GM12878 (cell line): ENCODE measurements around the gene WDFY4. TPM values are rescaled to one million over a fixed set of nuclear protein-coding genes. Genes with fewer than 3 reads are reported as not detected.

Experiments used
- ATAC-seq: fragments of 200-7000 bp; cut with Tn5 transposase; 3 replicates; pipeline ENCODE4 v1.9.1; 2020; ENCODE audit warnings: mild to moderate bottlenecking, moderate library complexity
- BruUV-seq: library from RNA; stranded (reverse); fragments of 400-500 nt; replicated peaks from 2 replicates; lab custom pipeline; 2021; lab: Mats Ljungman, UMichigan
- CTCF ChIA-PET: fragments of 300-600 bp; sonication (Branson Sonifier 250); formaldehyde crosslinking; extraction: SDS; loops from one replicate; lab custom pipeline; 2021; ENCODE audit warnings: inconsistent platforms; lab: Yijun Ruan, JAX
- POLR2A ChIA-PET: fragments of 350-600 bp; formaldehyde crosslinking; extraction: SDS; loops from one replicate; lab custom pipeline; 2021; ENCODE audit warnings: inconsistent platforms; lab: Charles Lee
- RAD21 ChIA-PET: fragments of 300-600 bp; sonication (Branson Sonifier 250); formaldehyde crosslinking; loops from one replicate; lab custom pipeline; 2023; ENCODE audit warnings: antibody characterized with exemption; ENCODE audit not compliant: unreplicated experiment; lab: Charles Lee
- SMC1A ChIA-PET: fragments of 300-600 bp; sonication (Branson Sonifier 250); formaldehyde crosslinking; loops from one replicate; lab custom pipeline; 2023; ENCODE audit not compliant: unreplicated experiment, uncharacterized antibody; lab: Charles Lee
- DNase-seq: peaks from one replicate; pipeline ENCODE4 v3.0.0-alpha.2; 2011; ENCODE audit warnings: low read depth, low spot score
- FAIRE-seq: peaks from 3 replicates; lab custom pipeline; 2011; peaks lifted over from hg19 to GRCh38; lab: Jason Lieb, UNC
- H2AFZ ChIP-seq: 2 replicates; pipeline ENCODE4 v1.6.0; 2011; ENCODE audit warnings: low read depth, low read length, control low read depth; ENCODE audit not compliant: control insufficient read depth
- H3K27ac ChIP-seq: 2 replicates; pipeline ENCODE4 v1.5.1; 2011; ENCODE audit warnings: control low read depth; ENCODE audit not compliant: control insufficient read depth, insufficient read depth
- H3K27me3 ChIP-seq, 2 experiments: replicated peaks in 1 of 2; 2 replicates each; pipeline versions ENCODE4 v1.6.0 to v1.6.1; 2011; ENCODE audit warnings: low read length in 1 of 2; ENCODE audit not compliant: control insufficient read depth in 2 of 2, insufficient read depth in 2 of 2
- H3K36me3 ChIP-seq, 2 experiments: 2 replicates each; pipeline ENCODE4 v1.5.1; 2011; ENCODE audit warnings: low read length in 1 of 2; ENCODE audit not compliant: control insufficient read depth in 2 of 2, insufficient read depth in 2 of 2
- H3K4me1 ChIP-seq: 2 replicates; pipeline ENCODE4 v1.6.1; 2011; ENCODE audit warnings: mild to moderate bottlenecking, low read length, moderate library complexity, mixed read lengths; ENCODE audit not compliant: control insufficient read depth, insufficient read depth
- H3K4me2 ChIP-seq: 2 replicates; pipeline ENCODE4 v1.6.0; 2011; ENCODE audit warnings: control low read depth; ENCODE audit not compliant: control insufficient read depth, insufficient read depth
- H3K4me3 ChIP-seq: fragments of 200-600 bp; sonication (generic); 2 replicates; pipeline ENCODE4 v1.5.1; 2016
- H3K79me2 ChIP-seq: 2 replicates; pipeline ENCODE4 v1.6.0; 2011; ENCODE audit warnings: low read length; ENCODE audit not compliant: control insufficient read depth, insufficient read depth
- H3K9ac ChIP-seq: 2 replicates; pipeline ENCODE4 v1.8.0; 2011; ENCODE audit warnings: low read length, control low read depth, mixed read lengths; ENCODE audit not compliant: control insufficient read depth, insufficient read depth
- H3K9me3 ChIP-seq: replicated peaks from 3 replicates; pipeline ENCODE4 v1.5.1; 2011; ENCODE audit warnings: mild to moderate bottlenecking, low read length; ENCODE audit not compliant: control insufficient read depth, insufficient read depth
- H4K20me1 ChIP-seq: 2 replicates; pipeline ENCODE4 v1.6.0; 2011; ENCODE audit not compliant: control insufficient read depth, insufficient read depth
- NFYA ChIP-seq: IDR thresholded peaks from 2 replicates; pipeline ENCODE4 v1.6.1; 2011; ENCODE audit warnings: low read depth, mild to moderate bottlenecking, low read length, improper control_type of control experiment, borderline replicate concordance
- NR2C2 ChIP-seq: IDR thresholded peaks from 2 replicates; pipeline ENCODE4 v1.6.1; 2011; ENCODE audit warnings: borderline replicate concordance, low read depth; ENCODE audit not compliant: control insufficient read depth, insufficient read length
- RAD21 ChIP-seq: IDR thresholded peaks from 2 replicates; pipeline ENCODE4 v1.6.1; 2011; ENCODE audit warnings: mild to moderate bottlenecking, low read depth, low read length, moderate library complexity; ENCODE audit not compliant: insufficient read depth
- WGBS: methylation state at CpG from one replicate; pipeline ENCODE4 v1.1.6; 2016; ENCODE audit warnings: low lambda C conversion rate; ENCODE audit not compliant: insufficient replicate concordance, insufficient coverage; ENCODE audit errors: missing lambda C conversion rate; 5-methylcytosine and 5-hydroxymethylcytosine counted together
- in situ Hi-C: fragments of 300-500 bp; cut with MboI; formaldehyde crosslinking; loops from 9 replicates; pipeline ENCODE4 v1.14.3; 2018; ENCODE audit warnings: mixed read lengths
- intact Hi-C: fragments of 100-400 bp; cut with micrococcal nuclease; formaldehyde crosslinking; loops from one replicate; pipeline ENCODE4 v1.14.2; 2022; ENCODE audit not compliant: unreplicated experiment
- polyA plus RNA-seq, 11 experiments: library from polyadenylated mRNA; depleted of rRNA in 4 of 11; unstranded in 6 of 11; stranded (reverse) in 5 of 11; fragments of >200 nt; fragmentation: Nextera tagmentation in 4 of 11; fragmentation: Illumina TruSeq in 1 of 11; extraction: Ambion mirVana in 4 of 11; extraction: Trizol in 1 of 11; gene quantifications; 1 replicate in 1 of 11; 2 replicates in 10 of 11; pipeline versions ENCODE4 v1.2.1 to v1.2.3, GENCODE V29; 2011 to 2016; ENCODE audit warnings: inconsistent platforms in 2 of 11, missing spikeins in 2 of 11, low read depth in 1 of 11
- total RNA-seq, 4 experiments: library from RNA; depleted of rRNA in 3 of 4; stranded (reverse); fragments of >200 nt in 3 of 4; fragmentation: Illumina TruSeq in 1 of 4; extraction: Trizol in 1 of 4; gene quantifications; 2 replicates each; pipeline versions ENCODE4 v1.2.1 to v1.2.3, GENCODE V29; 2013 to 2021
- TF ChIP-seq, protein P1 (sequence below): fragments of 450-650 bp; IDR thresholded peaks from 2 replicates; pipeline ENCODE4 v1.6.1; 2016; ENCODE audit warnings: mild to moderate bottlenecking
- TF ChIP-seq, protein P2 (sequence below): IDR thresholded peaks from 2 replicates; pipeline ENCODE4 v1.6.1; 2012; ENCODE audit warnings: low read depth, low read length, improper control_type of control experiment

The WDFY4 gene
- total and polyA plus RNA-seq, 10 of the 15 experiments (the other 5 are each of a cell fraction or from before 2014, with no cell fraction given), result 13.5 to 132 (median 47.3) TPM

DNA sequence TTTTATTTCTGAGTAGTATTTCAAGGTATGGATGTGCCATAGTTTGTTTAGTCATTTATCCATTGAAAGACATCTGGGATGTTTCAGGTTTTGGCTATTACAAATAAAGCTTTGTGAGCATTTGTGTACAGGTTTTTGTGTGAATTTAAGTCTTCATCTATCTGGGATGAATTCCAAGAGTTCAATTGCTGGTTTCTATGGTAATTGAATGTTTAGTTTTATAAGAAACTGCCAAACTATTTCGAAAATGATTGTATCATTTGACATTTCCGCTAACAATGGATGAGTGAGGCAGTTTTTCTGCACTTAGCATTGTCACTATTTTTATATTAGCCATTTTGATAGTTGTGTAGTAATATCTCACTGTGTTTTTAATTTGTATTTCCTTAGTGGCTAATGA, 99.4 kb downstream of the WDFY4 start:
- H2AFZ ChIP-seq, result no peak overlapping the region
- no peaks in the 10 kb centered on the region for H3K79me2 ChIP-seq
- no peaks in the 10 kb centered on the region for H3K9me3 ChIP-seq
- WGBS, result 94% methylated on average over 2 of the region's 2 CpGs
- ATAC-seq (no peak), DNase-seq (no peak)
- no peak overlapping the region for H3K4me2 ChIP-seq
- H3K4me3 ChIP-seq, result no peak overlapping the region
- intact Hi-C loops, result no loop called here
- no TSS peak for BruUV-seq
- no peak overlapping the region for H3K9ac ChIP-seq
- in situ Hi-C loops, result no loop called here
- no peaks in the 10 kb centered on the region for H3K27me3 ChIP-seq
- SMC1A ChIA-PET, result interaction anchor here (1.0 to 1.1 kb wide), 2 partner anchors 83 to 84 kb away, joined by 3 to 4 read pairs; no protein-coding TSS in a partner anchor
- no peaks in the 10 kb centered on the region for H3K4me1 ChIP-seq
- H3K36me3 ChIP-seq, result peaks cover 12 to 23% of the 10 kb centered on the region in 2 experiments
- RAD21 ChIA-PET, result interaction anchor here (1.4 kb wide), 1 partner anchor 19 kb away, joined by 3 read pairs; no protein-coding TSS in a partner anchor
- TF ChIP-seq NR2C2 (no peak), NFYA (no peak), RAD21 (no peak)
- TF ChIP-seq, protein P1, sequence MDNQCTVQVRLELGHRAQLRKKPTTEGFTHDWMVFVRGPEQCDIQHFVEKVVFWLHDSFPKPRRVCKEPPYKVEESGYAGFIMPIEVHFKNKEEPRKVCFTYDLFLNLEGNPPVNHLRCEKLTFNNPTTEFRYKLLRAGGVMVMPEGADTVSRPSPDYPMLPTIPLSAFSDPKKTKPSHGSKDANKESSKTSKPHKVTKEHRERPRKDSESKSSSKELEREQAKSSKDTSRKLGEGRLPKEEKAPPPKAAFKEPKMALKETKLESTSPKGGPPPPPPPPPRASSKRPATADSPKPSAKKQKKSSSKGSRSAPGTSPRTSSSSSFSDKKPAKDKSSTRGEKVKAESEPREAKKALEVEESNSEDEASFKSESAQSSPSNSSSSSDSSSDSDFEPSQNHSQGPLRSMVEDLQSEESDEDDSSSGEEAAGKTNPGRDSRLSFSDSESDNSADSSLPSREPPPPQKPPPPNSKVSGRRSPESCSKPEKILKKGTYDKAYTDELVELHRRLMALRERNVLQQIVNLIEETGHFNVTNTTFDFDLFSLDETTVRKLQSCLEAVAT, result no peak
- TF ChIP-seq, protein P2, sequence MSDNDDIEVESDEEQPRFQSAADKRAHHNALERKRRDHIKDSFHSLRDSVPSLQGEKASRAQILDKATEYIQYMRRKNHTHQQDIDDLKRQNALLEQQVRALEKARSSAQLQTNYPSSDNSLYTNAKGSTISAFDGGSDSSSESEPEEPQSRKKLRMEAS, result no peak
- TF ChIP-seq, all 136 proteins: peak for 0
- no peak for FAIRE-seq
- CTCF ChIA-PET, result no interaction called here
- Histone ChIP-seq H4K20me1 (no peaks in the 10 kb centered on the region), H3K27ac (no peak overlapping the region)
- POLR2A ChIA-PET, result no interaction called here
